ENCODE data around the gene CUL4A.

The CUL4A gene

DNA sequence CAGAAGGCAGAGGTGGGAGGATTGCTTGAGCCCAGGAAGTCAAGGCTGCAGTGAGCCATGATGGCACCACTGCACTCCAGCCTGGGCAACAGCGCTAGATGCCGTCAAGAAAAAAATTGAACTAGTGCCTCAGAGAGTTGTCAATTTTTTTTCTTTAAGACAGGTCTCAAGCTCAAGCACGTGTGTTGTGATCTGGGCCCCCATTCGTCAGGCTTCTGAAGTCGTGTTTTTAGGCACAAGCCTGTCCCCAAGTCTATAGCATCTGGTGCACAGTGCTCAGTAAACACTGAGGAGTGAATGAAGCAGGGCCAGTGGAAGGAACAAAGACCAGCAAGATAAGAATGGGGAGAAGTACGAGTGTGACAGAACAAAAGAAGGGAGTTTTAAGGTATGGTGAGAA lies 63.9 kb downstream of the CUL4A start:
- no peaks in the 10 kb centered on the region; the same call in 1 of the 2 replicates for H3K36me3 ChIP-seq (ENCODE audit: control insufficient read depth, insufficient read depth, low read length)
- DNase-seq (ENCODE audit: extremely low read depth, insufficient read length), result no peak
- TF ChIP-seq CTCF (IDR thresholded peaks at IDR 0.05; ENCODE audit: insufficient read depth, low read length, poor library complexity, severe bottlenecking), result no peak
- no peaks in the 10 kb centered on the region for H3K27me3 ChIP-seq (replicated peaks; ENCODE audit: control insufficient read depth, insufficient read depth, low read length)
- no peak overlapping the region for H3K4me3 ChIP-seq (replicated peaks; ENCODE audit: low read depth, low read length)

DNA sequence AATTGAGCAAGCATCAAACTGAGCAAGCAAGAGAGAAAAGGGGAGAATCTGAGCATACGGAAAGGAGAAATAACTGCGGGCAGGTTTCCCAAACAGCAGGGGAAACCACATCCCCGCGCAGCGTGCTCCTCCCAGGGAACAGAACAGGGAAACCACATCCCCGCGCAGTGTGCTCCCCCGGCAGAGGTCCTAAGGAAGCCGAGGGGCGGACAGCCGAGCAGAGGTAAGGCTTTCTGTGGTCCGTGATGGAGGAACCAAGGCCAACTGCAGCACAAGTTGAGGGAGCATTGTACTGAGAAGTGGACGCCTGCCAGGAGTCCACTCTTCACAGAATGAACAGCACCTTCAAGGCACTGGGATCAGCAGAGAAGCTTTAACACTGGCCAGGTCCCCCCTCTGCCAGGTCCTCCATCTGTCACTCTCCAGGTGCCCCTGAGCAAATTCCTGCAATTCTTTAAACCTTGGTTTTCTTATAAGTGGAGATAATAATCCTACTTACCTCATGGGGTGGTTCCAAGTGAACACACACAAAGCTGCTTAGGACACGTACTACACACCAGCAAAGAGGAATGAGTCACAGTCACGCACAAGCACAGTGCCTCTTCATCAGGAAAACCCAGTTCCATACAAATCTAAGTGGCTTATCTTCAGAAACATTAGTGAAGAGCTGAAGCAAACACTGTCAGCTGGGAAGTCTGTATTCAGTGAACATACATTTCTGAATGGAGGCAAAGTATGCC lies 64.6 kb downstream of the CUL4A start:
- H3K27me3 ChIP-seq (replicated peaks; ENCODE audit: control insufficient read depth, insufficient read depth, low read length), result no peaks in the 10 kb centered on the region
- no peak overlapping the region for H3K4me3 ChIP-seq (replicated peaks; ENCODE audit: low read depth, low read length)
- no peak for TF ChIP-seq CTCF (IDR thresholded peaks at IDR 0.05; ENCODE audit: insufficient read depth, low read length, poor library complexity, severe bottlenecking)
- DNase-seq (ENCODE audit: extremely low read depth, insufficient read length), result no peak
- H3K36me3 ChIP-seq (ENCODE audit: control insufficient read depth, insufficient read depth, low read length), result no peaks in the 10 kb centered on the region; the same call in 1 of the 2 replicates

GRCh38 chr13:113274721-113275120 lies 65.3 kb downstream of the CUL4A start:
- no peak for TF ChIP-seq CTCF (IDR thresholded peaks at IDR 0.05; ENCODE audit: insufficient read depth, low read length, poor library complexity, severe bottlenecking)
- no peaks in the 10 kb centered on the region for H3K27me3 ChIP-seq (replicated peaks; ENCODE audit: control insufficient read depth, insufficient read depth, low read length)
- no peak for DNase-seq (ENCODE audit: extremely low read depth, insufficient read length)
- H3K36me3 ChIP-seq (ENCODE audit: control insufficient read depth, insufficient read depth, low read length), result no peaks in the 10 kb centered on the region; the same call in 1 of the 2 replicates
- H3K4me3 ChIP-seq (replicated peaks; ENCODE audit: low read depth, low read length), result no peak overlapping the region

DNA sequence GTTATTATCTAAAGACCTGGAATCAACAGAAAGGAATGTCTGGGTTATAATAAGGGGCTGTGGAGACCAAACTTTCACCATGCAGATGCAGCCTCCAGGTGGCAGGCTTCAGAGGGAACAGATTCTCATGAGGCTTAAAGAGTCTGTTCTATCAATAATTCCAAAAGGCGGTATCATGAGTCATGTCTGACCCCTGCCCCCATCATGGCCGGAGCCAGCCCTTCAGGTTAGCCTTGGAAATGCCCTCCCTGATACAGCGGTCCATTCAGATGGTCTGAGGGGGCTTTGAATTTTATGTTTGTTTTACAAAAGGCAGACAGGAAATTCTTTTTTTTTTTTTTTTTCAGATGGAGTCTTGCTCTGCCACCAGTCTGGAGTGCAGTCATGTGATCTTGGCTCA lies 66.0 kb downstream of the CUL4A start:
- no peak for DNase-seq (ENCODE audit: extremely low read depth, insufficient read length)
- TF ChIP-seq CTCF (IDR thresholded peaks at IDR 0.05; ENCODE audit: insufficient read depth, low read length, poor library complexity, severe bottlenecking), result peak; percentile 47
- Histone ChIP-seq H3K4me3 (replicated peaks; ENCODE audit: low read depth, low read length) (no peak overlapping the region), H3K36me3 (ENCODE audit: control insufficient read depth, insufficient read depth, low read length) (no peaks in the 10 kb centered on the region; the same call in 1 of the 2 replicates), H3K27me3 (replicated peaks; ENCODE audit: control insufficient read depth, insufficient read depth, low read length) (no peaks in the 10 kb centered on the region)

GRCh38 chr13:113280126-113280525 lies 70.7 kb downstream of the CUL4A start:
- Histone ChIP-seq H3K27me3 (replicated peaks; ENCODE audit: control insufficient read depth, insufficient read depth, low read length) (no peaks in the 10 kb centered on the region), H3K36me3 (ENCODE audit: control insufficient read depth, insufficient read depth, low read length) (no peaks in the 10 kb centered on the region), H3K4me3 (replicated peaks; ENCODE audit: low read depth, low read length) (no peak overlapping the region)
- no peak for DNase-seq (ENCODE audit: extremely low read depth, insufficient read length)
- TF ChIP-seq CTCF (IDR thresholded peaks at IDR 0.05; ENCODE audit: insufficient read depth, low read length, poor library complexity, severe bottlenecking), result no peak

Data from GM06990 (cell line).